Heart left ventricle (tissue), 16 donors: ENCODE data around the gene CRACDL. TPM values are rescaled to one million over a fixed set of nuclear protein-coding genes. Genes with fewer than 3 reads are reported as not detected.

ENCODE experiments used
- ATAC-seq, 4 donors: fragments of 200-7000 bp; cut with Tn5 transposase; one replicate each; pipeline ENCODE4 v1.9.1; 2020 to 2022; ENCODE audit warnings: moderate library complexity in 4 of 4, mild to moderate bottlenecking in 3 of 4, moderate number of reproducible peaks in 1 of 4
- DNase-seq, 5 donors: peaks; one replicate each; pipeline ENCODE4 v3.0.0-alpha.2; 2020
- H3K27ac ChIP-seq, 12 donors: fragments of 200-600 bp; sonication (generic) in 4 of 12; one replicate each; pipeline versions ENCODE4 v1.5.0 to v1.8.0; 2016 to 2022; ENCODE audit warnings: mild to moderate bottlenecking in 2 of 12
- H3K27me3 ChIP-seq, 9 donors: fragments of 200-600 bp; sonication (generic) in 2 of 9; one replicate each; pipeline versions ENCODE4 v1.5.1 to v1.8.0; 2016 to 2022; ENCODE audit warnings: mild to moderate bottlenecking in 3 of 9
- H3K36me3 ChIP-seq, 9 donors: fragments of 200-600 bp; sonication (generic) in 2 of 9; one replicate each; pipeline versions ENCODE4 v1.5.0 to v1.8.0; 2018 to 2022; ENCODE audit warnings: mild to moderate bottlenecking in 2 of 9
- H3K4me1 ChIP-seq, 12 donors: fragments of 200-600 bp; sonication (generic) in 4 of 12; one replicate each; pipeline versions ENCODE4 v1.5.0 to v1.8.0; 2016 to 2022; ENCODE audit warnings: mild to moderate bottlenecking in 3 of 12
- H3K4me3 ChIP-seq, 12 donors: fragments of 200-600 bp; sonication (generic) in 4 of 12; one replicate each; pipeline versions ENCODE4 v1.5.0 to v1.8.0; 2017 to 2022; ENCODE audit warnings: mild to moderate bottlenecking in 9 of 12, moderate library complexity in 4 of 12
- H3K9me3 ChIP-seq, 12 donors: fragments of 200-600 bp; sonication (generic) in 4 of 12; one replicate each; pipeline versions ENCODE4 v1.5.0 to v1.8.0; 2016 to 2022; ENCODE audit warnings: mild to moderate bottlenecking in 1 of 12
- POLR2A ChIP-seq, 2 donors: fragments of 450-650 bp; IDR thresholded peaks; one replicate each; pipeline ENCODE4 v1.6.1; 2017; ENCODE audit warnings: antibody characterized with exemption in 2 of 2, mild to moderate bottlenecking in 2 of 2, moderate library complexity in 2 of 2
- whole genome bisulfite sequencing, 4 donors: extraction: QIAGEN DNeasy Blood & Tissue Kit in 2 of 4; methylation state at CpG; one replicate each; pipeline versions ENCODE4 v1.1.5 to v1.1.7; 2013 to 2018; 5-methylcytosine and 5-hydroxymethylcytosine counted together
- intact Hi-C, 10 donors: fragments of 100-400 bp; cut with DNase I; formaldehyde crosslinking; loops; one replicate each; pipeline versions ENCODE4 v1.11.1 to v1.14.2; 2022
- polyA plus RNA-seq, 2 donors: library from polyadenylated mRNA; stranded (reverse); fragments of 200-250 nt; gene quantifications; one replicate each; pipeline ENCODE4 v1.2.3, GENCODE V29; 2013
- total RNA-seq, 9 donors: library from RNA; depleted of rRNA in 2 of 9; stranded (reverse); fragments of >200 nt in 2 of 9; fragmentation: NEBNext Ultra II Directional in 3 of 9; extraction: Animal tissue kit (Norgen Biotek cat#: 25700) in 3 of 9; gene quantifications; one replicate each; pipeline versions ENCODE4 v1.1.0 to v1.2.4, GENCODE V29; 2016 to 2023
- TF ChIP-seq, protein P1 (sequence below), 12 donors: fragments of 200-600 bp; sonication (generic) in 4 of 12; IDR thresholded peaks; one replicate each; pipeline versions ENCODE4 v1.5.0 to v1.8.0; 2018 to 2022; ENCODE audit warnings: antibody characterized with exemption in 12 of 12, mild to moderate bottlenecking in 5 of 12
- donor health status: ischemic (EF 13 %, LVEDD 7.1; RV severe dilation, severe dysfunction).
- donor health status: healthy with polysubstance abuse.
- donor health status: DM: no; HTN: yes; CAD: no.
- donor health status: DM: no; HTN: no; CAD: no.
- donor health status: ischemic (EF 25% LVEDD 6.9; RV normal size, moderate dysfunction).
- donor health status: ischemic (EF 25% LVEDD 5.7; RV mildly dilated, moderate dysfunction).
- donor health status: healthy.
- donor health status: DM: yes; HTN: yes; CAD: no.
- donor health status: ischemic (EF 35%, LVEDD 5.7; RV mildly dilated, moderate dysfunction).
- donor health status: nonischemic (EF 11% LVEDD 7.7; RV severe dilation, severe dysfunction).
- donor health status: DM: yes; HTN: yes; CAD: no.
- donor health status: PGD.
- donor health status: ischemic (EF 29% LVEDD 5.4; RV normal size, mild dysfunction).
- donor health status: nonischemic (EF 23%, LVEDD 6.1; RV moderate dilation, normal function).

CRACDL gene
- total and polyA plus RNA-seq, 11 donors: 1.1 to 7.4 (median 2.9) TPM

DNA sequence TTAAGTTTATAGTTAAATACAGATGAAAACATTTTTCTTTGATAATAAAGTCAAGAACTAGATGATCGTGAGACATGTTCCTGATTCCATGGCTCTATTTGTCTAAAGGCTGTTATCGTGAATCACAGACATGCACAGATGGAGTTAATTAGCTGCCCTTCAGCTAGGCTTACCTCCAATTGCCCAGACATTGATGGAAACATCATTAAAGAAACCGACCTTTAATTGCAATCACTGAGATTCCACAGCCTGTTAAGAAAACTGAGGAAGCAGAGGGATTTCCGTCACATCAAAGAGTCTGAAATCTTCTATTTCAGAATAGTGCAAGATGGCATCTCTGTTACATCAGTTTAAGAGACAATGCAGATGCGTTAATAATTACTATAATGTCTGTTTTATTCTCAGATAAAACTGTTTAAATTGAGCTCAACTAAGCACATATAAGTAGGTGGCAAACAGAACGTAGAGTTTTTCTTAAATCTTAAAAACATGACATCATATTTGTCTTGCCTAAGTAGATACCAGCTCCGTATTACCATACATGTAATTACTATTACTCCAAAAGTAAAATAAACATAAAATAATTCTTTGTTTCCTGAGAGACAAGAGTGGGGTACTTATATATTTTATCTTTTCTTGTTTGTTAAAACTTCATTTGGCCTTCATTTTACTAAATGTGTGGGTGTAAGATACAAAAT is 23.9 kb upstream of the CRACDL start:
- Histone ChIP-seq H3K36me3 (no peaks in the 10 kb centered on the region), H3K27me3 (peaks cover 0 to 11% (median 0%) of the 10 kb centered on the region in 9 donors), H3K4me1 (no peaks in the 10 kb centered on the region), H3K27ac (no peak overlapping the region), H3K9me3 (peaks cover 0 to 7% (median 0%) of the 10 kb centered on the region in 12 donors), H3K4me3 (no peak overlapping the region)
- DNase-seq: no peak
- no peak for ATAC-seq
- TF ChIP-seq, protein P1, sequence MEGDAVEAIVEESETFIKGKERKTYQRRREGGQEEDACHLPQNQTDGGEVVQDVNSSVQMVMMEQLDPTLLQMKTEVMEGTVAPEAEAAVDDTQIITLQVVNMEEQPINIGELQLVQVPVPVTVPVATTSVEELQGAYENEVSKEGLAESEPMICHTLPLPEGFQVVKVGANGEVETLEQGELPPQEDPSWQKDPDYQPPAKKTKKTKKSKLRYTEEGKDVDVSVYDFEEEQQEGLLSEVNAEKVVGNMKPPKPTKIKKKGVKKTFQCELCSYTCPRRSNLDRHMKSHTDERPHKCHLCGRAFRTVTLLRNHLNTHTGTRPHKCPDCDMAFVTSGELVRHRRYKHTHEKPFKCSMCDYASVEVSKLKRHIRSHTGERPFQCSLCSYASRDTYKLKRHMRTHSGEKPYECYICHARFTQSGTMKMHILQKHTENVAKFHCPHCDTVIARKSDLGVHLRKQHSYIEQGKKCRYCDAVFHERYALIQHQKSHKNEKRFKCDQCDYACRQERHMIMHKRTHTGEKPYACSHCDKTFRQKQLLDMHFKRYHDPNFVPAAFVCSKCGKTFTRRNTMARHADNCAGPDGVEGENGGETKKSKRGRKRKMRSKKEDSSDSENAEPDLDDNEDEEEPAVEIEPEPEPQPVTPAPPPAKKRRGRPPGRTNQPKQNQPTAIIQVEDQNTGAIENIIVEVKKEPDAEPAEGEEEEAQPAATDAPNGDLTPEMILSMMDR (IDR thresholded peaks at IDR 0.05): no peak
- no peak for TF ChIP-seq POLR2A (IDR thresholded peaks at IDR 0.05)
- intact Hi-C loops: no loop called here
- WGBS, 4 donors: 59 to 73% (median 66%) methylated on average over 7 of the region's 7 CpGs

DNA sequence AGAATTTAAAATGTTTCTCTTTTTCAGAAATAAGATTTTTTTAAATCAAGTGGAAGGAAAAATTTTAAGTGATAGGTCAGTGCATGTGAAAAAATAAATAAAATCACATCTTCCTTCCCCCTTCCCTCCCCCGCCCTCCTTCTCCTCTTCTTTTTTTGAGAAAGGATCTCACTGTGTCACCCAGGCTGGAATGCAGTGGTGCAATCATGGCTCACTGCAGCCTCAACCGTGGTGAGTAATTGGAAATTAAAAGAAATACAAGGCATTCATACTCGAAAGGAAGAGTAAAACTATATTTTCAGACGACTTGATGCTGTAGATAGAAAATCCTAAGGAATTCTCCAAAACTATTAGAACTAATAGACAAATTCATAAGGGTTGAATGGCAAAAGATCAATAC is 16.9 kb upstream of the CRACDL start:
- no peaks in the 10 kb centered on the region for H3K9me3 ChIP-seq
- no peaks in the 10 kb centered on the region for H3K4me1 ChIP-seq
- 68 to 69% (median 68%) methylated on average over 4 of the region's 4 CpGs for WGBS, 4 donors
- TF ChIP-seq POLR2A (IDR thresholded peaks at IDR 0.05): no peak
- TF ChIP-seq, protein P1 (IDR thresholded peaks at IDR 0.05): no peak
- ATAC-seq (no peak), DNase-seq (no peak)
- intact Hi-C loops: no loop called here
- no peak overlapping the region for H3K27ac ChIP-seq
- H3K4me3 ChIP-seq: no peak overlapping the region
- H3K36me3 ChIP-seq: no peaks in the 10 kb centered on the region
- peaks cover 0 to 38% (median 2%) of the 10 kb centered on the region in 9 donors for H3K27me3 ChIP-seq

DNA sequence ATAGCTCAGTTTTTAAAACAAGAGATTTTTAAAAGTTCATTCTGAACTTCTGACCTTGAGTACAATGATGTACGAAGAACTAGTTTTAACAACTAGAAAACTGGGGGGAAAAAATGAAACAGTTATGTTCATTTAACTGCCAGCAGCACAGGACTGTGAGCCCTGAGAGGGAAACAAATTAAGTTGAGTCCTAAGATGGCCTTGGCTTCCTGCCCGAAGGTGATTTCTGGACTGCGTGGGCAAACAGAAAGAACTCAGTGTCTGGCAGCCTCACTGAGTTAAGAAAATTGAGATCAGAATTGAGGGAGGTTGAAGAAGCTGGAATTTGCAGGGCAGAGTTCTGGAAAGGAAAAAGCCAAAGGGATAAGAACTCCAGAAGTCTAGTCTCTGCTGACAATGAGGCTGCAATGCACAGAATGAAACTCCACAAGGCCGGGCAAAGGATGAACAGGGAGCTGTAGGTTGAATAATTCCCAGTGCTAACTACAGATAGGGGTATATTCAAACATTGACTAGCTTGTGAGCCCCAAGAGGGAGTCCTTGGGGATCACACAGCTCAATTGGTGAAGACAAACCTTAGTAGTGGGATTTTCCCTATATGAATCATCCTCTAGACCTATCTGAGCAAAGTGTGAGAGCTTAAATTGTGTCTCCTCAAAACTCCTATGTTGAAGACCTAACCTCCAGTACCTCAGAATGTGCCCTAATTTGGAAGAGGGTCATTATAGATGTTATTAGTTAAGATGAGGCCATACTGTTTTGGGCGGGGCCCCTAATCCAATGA is 13.1 kb upstream of the CRACDL start:
- no peaks in the 10 kb centered on the region for H3K9me3 ChIP-seq
- no peak overlapping the region for H3K27ac ChIP-seq
- no peak overlapping the region for H3K4me3 ChIP-seq
- no peak for TF ChIP-seq POLR2A (IDR thresholded peaks at IDR 0.05)
- TF ChIP-seq, protein P1 (IDR thresholded peaks at IDR 0.05): no peak
- H3K4me1 ChIP-seq: no peaks in the 10 kb centered on the region
- 67 to 77% (median 71%) methylated on average over 5 of the region's 5 CpGs for WGBS, 4 donors
- ATAC-seq (no peak), DNase-seq (no peak)
- H3K36me3 ChIP-seq: no peaks in the 10 kb centered on the region
- intact Hi-C loops: no loop called here
- H3K27me3 ChIP-seq: peaks cover 0 to 32% (median 2%) of the 10 kb centered on the region in 9 donors

DNA sequence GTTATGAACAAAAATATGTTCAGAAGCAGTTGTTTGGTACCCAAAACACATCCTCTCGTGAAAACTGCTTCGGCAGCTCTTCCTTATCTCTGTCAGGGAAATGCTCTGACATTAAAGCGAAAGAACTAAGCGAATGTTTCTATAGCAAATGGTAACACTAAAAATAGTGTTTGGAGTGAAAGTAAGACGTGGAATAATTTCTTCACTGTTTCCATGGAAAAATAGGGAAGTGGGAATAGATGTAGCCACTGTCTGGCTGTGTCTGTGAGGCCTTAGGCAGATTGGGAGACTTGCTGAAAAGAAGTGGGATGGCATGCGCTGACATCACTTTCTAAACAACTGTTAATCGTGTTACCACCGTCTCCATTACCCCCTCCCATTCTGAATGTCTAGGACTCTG is 11.5 kb upstream of the CRACDL start:
- no peak for DNase-seq
- Histone ChIP-seq H3K9me3 (no peaks in the 10 kb centered on the region), H3K4me3 (no peak overlapping the region), H3K27me3 (peaks cover 0 to 32% (median 0%) of the 10 kb centered on the region in 9 donors), H3K27ac (no peak overlapping the region), H3K4me1 (no peaks in the 10 kb centered on the region), H3K36me3 (no peaks in the 10 kb centered on the region)
- intact Hi-C loops: no loop called here
- no peak for ATAC-seq
- TF ChIP-seq, protein P1 (IDR thresholded peaks at IDR 0.05): no peak
- no peak for TF ChIP-seq POLR2A (IDR thresholded peaks at IDR 0.05)
- WGBS, 4 donors: 47 to 60% (median 53%) methylated on average over 8 of the region's 8 CpGs
